Psoas muscle (tissue), 8 donors: ENCODE data around the gene MFSD1. TPM values are rescaled to one million over a fixed set of nuclear protein-coding genes. Genes with fewer than 3 reads are reported as not detected.

ENCODE experiments used
- ATAC-seq, 4 donors: fragments of 200-7000 bp; cut with Tn5 transposase; one replicate each; pipeline ENCODE4 v1.9.1; 2020; ENCODE audit warnings: moderate library complexity in 3 of 4, mild to moderate bottlenecking in 2 of 4
- DNase-seq, 2 donors: peaks; one replicate each; pipeline ENCODE4 v3.0.0-alpha.2; 2020
- H3K27ac ChIP-seq: fragments of 200-600 bp; one replicate; pipeline ENCODE4 v1.8.0; 2022
- H3K27me3 ChIP-seq, 3 donors: fragments of 200-600 bp in 1 of 3; one replicate each; pipeline versions ENCODE4 v1.6.1 to v1.8.0; 2013 to 2022; ENCODE audit warnings: low read length in 2 of 3, mild to moderate bottlenecking in 2 of 3, moderate library complexity in 1 of 3; ENCODE audit not compliant: insufficient read depth in 3 of 3
- H3K36me3 ChIP-seq, 2 donors: fragments of 200-600 bp in 1 of 2; one replicate each; pipeline versions ENCODE4 v1.6.1 to v1.8.0; 2013 to 2022; ENCODE audit warnings: low read depth in 1 of 2, mild to moderate bottlenecking in 1 of 2, moderate library complexity in 1 of 2; ENCODE audit not compliant: insufficient read depth in 1 of 2
- H3K4me1 ChIP-seq: fragments of 200-600 bp; one replicate; pipeline ENCODE4 v1.8.0; 2022
- H3K4me3 ChIP-seq: fragments of 200-600 bp; one replicate; pipeline ENCODE4 v1.8.0; 2022; ENCODE audit warnings: mild to moderate bottlenecking
- H3K9me3 ChIP-seq: fragments of 200-600 bp; one replicate; pipeline ENCODE4 v1.8.0; 2022
- CTCF ChIP-seq: fragments of 200-600 bp; IDR thresholded peaks from one replicate; pipeline ENCODE4 v1.8.0; 2022; ENCODE audit warnings: antibody characterized with exemption
- WGBS, 3 donors: extraction: QIAGEN DNeasy Blood & Tissue Kit; methylation state at CpG; one replicate each; pipeline versions ENCODE4 v1.1.6 to v1.1.7; 2013; 5-methylcytosine and 5-hydroxymethylcytosine counted together
- intact Hi-C, 2 donors: fragments of 100-400 bp; cut with DNase I; formaldehyde crosslinking; loops; one replicate each; pipeline versions ENCODE4 v1.11.0 to v1.14.2; 2022
- polyA plus RNA-seq, 3 donors: library from polyadenylated mRNA; stranded (reverse); fragments of 200-250 nt; gene quantifications; one replicate each; pipeline ENCODE4 v1.2.3, GENCODE V29; 2013
- total RNA-seq, 4 donors: library from RNA; stranded (reverse); fragmentation: NEBNext Ultra II Directional in 2 of 4; extraction: Animal tissue kit (Norgen Biotek cat#: 25700) in 2 of 4; gene quantifications; one replicate each; pipeline versions ENCODE4 v1.2.1 to v1.2.4, GENCODE V29; 2021 to 2023
- donor health status: healthy with polysubstance abuse.
- donor health status: DM: no; HTN: no; CAD: no; lungs with moderate emphysema.
- donor health status: Bipolar disorder and iron deficiency.
- donor health status: healthy.
- donor health status: DM: yes; HTN: yes; CAD: no.
- donor health status: DM: no; HTN: no; CAD: no.
- donor health status: DM: no; HTN: no; CAD: no.
- donor health status: DM: yes; HTN: yes; CAD: no.

MFSD1 gene
- total and polyA plus RNA-seq, 7 donors: 10.6 to 29.6 (median 18.4) TPM

GRCh38 chr3:158835631-158836030 is 33.8 kb downstream of the MFSD1 start:
- no peak for TF ChIP-seq CTCF
- ATAC-seq (no peak), DNase-seq (no peak)
- WGBS, 3 donors: 57 to 78% (median 72%) methylated on average over 3 of the region's 3 CpGs
- Histone ChIP-seq H3K27me3 (no peaks in the 10 kb centered on the region), H3K4me3 (no peak overlapping the region), H3K27ac (no peak overlapping the region), H3K4me1 (no peaks in the 10 kb centered on the region), H3K9me3 (no peaks in the 10 kb centered on the region), H3K36me3 (peaks cover 0 to 16% of the 10 kb centered on the region in 2 donors)
- intact Hi-C loops: no loop called here

GRCh38 chr3:158836312-158836711 is 34.5 kb downstream of the MFSD1 start:
- Histone ChIP-seq H3K36me3 (peaks cover 0 to 14% of the 10 kb centered on the region in 2 donors), H3K4me1 (no peaks in the 10 kb centered on the region), H3K27ac (no peak overlapping the region), H3K27me3 (no peaks in the 10 kb centered on the region), H3K4me3 (no peak overlapping the region), H3K9me3 (no peaks in the 10 kb centered on the region)
- DNase-seq (no peak), ATAC-seq (no peak)
- 85 to 95% (median 92%) methylated on average over 3 of the region's 3 CpGs for WGBS, 3 donors
- no peak for TF ChIP-seq CTCF
- intact Hi-C loops: no loop called here

- 60 to 65% (median 64%) methylated on average over 3 of the region's 3 CpGs for WGBS, 3 donors
- ATAC-seq: no peak
- Histone ChIP-seq H3K9me3 (no peaks in the 10 kb centered on the region), H3K27ac (no peak overlapping the region), H3K36me3 (peaks cover 0 to 5% of the 10 kb centered on the region in 2 donors), H3K4me1 (no peaks in the 10 kb centered on the region), H3K4me3 (no peak overlapping the region), H3K27me3 (no peaks in the 10 kb centered on the region)
- TF ChIP-seq CTCF: no peak
- intact Hi-C loops: no loop called here
- DNase-seq: no peak
Measured at GRCh38 chr3:158837240-158837639, 35.4 kb downstream of the MFSD1 start.

GRCh38 chr3:158839966-158840365 is 38.1 kb downstream of the MFSD1 start:
- WGBS, 3 donors: 92 to 95% (median 93%) methylated on average over 6 of the region's 6 CpGs
- Histone ChIP-seq H3K27me3 (no peaks in the 10 kb centered on the region), H3K36me3 (no peaks in the 10 kb centered on the region), H3K4me1 (no peaks in the 10 kb centered on the region), H3K27ac (no peak overlapping the region), H3K9me3 (no peaks in the 10 kb centered on the region), H3K4me3 (no peak overlapping the region)
- intact Hi-C loops: loop anchor here (10.0 kb wide), 2 partner anchors 965 to 1165 kb away; no protein-coding TSS in a partner anchor
- no peak for TF ChIP-seq CTCF
- ATAC-seq (no peak), DNase-seq (no peak)

GRCh38 chr3:158841387-158841786 is 39.5 kb downstream of the MFSD1 start:
- H3K27me3 ChIP-seq: no peaks in the 10 kb centered on the region
- WGBS, 3 donors: 84 to 88% (median 85%) methylated on average over 8 of the region's 8 CpGs
- H3K4me3 ChIP-seq: no peak overlapping the region
- no peak for ATAC-seq
- H3K27ac ChIP-seq: no peak overlapping the region
- H3K36me3 ChIP-seq: no peaks in the 10 kb centered on the region
- no peak for TF ChIP-seq CTCF
- no peaks in the 10 kb centered on the region for H3K9me3 ChIP-seq
- H3K4me1 ChIP-seq: no peaks in the 10 kb centered on the region
- DNase-seq: no peak
- intact Hi-C loops: loop anchor here (10.0 kb wide), 2 partner anchors 963 to 1163 kb away; no protein-coding TSS in a partner anchor
